ENCODE measurements around the gene PLD1.

The PLD1 gene

GRCh38 chr3:171598990-171599389 is 211.3 kb downstream of the PLD1 start:
- Histone ChIP-seq H3K27ac (ENCODE audit: low read depth, low read length) (no peak overlapping the region), H3K4me1 (ENCODE audit: insufficient read depth, low read length) (no peaks in the 10 kb centered on the region), H3K36me3 (ENCODE audit: insufficient read depth, low read length) (no peaks in the 10 kb centered on the region), H3K9me3 (ENCODE audit: insufficient read depth, low read depth, low read length) (no peaks in the 10 kb centered on the region), H3K9ac (ENCODE audit: low read depth, low read length) (no peak overlapping the region), H3K27me3 (ENCODE audit: insufficient read depth, low read length) (no peaks in the 10 kb centered on the region), H3K4me3 (ENCODE audit: low read length) (no peak overlapping the region)
- WGBS: 91% methylated on average over 3 of the region's 3 CpGs

- no peaks in the 10 kb centered on the region for H3K36me3 ChIP-seq (ENCODE audit: insufficient read depth, low read length)
- H3K4me1 ChIP-seq (ENCODE audit: insufficient read depth, low read length): peaks cover 6% of the 10 kb centered on the region; the same call in 1 of the 2 replicates
- H3K4me3 ChIP-seq (ENCODE audit: low read length): no peak overlapping the region
- H3K9ac ChIP-seq (ENCODE audit: low read depth, low read length): no peak overlapping the region
- no peaks in the 10 kb centered on the region for H3K9me3 ChIP-seq (ENCODE audit: insufficient read depth, low read depth, low read length)
- no peak overlapping the region for H3K27ac ChIP-seq (ENCODE audit: low read depth, low read length)
- H3K27me3 ChIP-seq (ENCODE audit: insufficient read depth, low read length): no peaks in the 10 kb centered on the region
Observed at GRCh38 chr3:171592786-171593185, 217.5 kb downstream of the PLD1 start.

- Histone ChIP-seq H3K27me3 (ENCODE audit: insufficient read depth, low read length) (no peaks in the 10 kb centered on the region), H3K36me3 (ENCODE audit: insufficient read depth, low read length) (no peaks in the 10 kb centered on the region), H3K4me1 (ENCODE audit: insufficient read depth, low read length) (peaks cover 6% of the 10 kb centered on the region; the same call in 1 of the 2 replicates), H3K9me3 (ENCODE audit: insufficient read depth, low read depth, low read length) (no peaks in the 10 kb centered on the region), H3K27ac (ENCODE audit: low read depth, low read length) (no peak overlapping the region), H3K9ac (ENCODE audit: low read depth, low read length) (no peak overlapping the region), H3K4me3 (ENCODE audit: low read length) (no peak overlapping the region)
Observed at GRCh38 chr3:171591070-171591469, 219.2 kb downstream of the PLD1 start.

GRCh38 chr3:171586274-171586673 is 224.0 kb downstream of the PLD1 start:
- WGBS: 81% methylated on average over 3 of the region's 3 CpGs
- Histone ChIP-seq H3K27ac (ENCODE audit: low read depth, low read length) (no peak overlapping the region), H3K9ac (ENCODE audit: low read depth, low read length) (no peak overlapping the region), H3K4me3 (ENCODE audit: low read length) (no peak overlapping the region), H3K4me1 (ENCODE audit: insufficient read depth, low read length) (peaks cover 5% of the 10 kb centered on the region; the same call in 1 of the 2 replicates), H3K9me3 (ENCODE audit: insufficient read depth, low read depth, low read length) (no peaks in the 10 kb centered on the region), H3K36me3 (ENCODE audit: insufficient read depth, low read length) (no peaks in the 10 kb centered on the region), H3K27me3 (ENCODE audit: insufficient read depth, low read length) (no peaks in the 10 kb centered on the region)

- Histone ChIP-seq H3K27ac (ENCODE audit: low read depth, low read length) (no peak overlapping the region), H3K9me3 (ENCODE audit: insufficient read depth, low read depth, low read length) (no peaks in the 10 kb centered on the region), H3K27me3 (ENCODE audit: insufficient read depth, low read length) (no peaks in the 10 kb centered on the region), H3K4me1 (ENCODE audit: insufficient read depth, low read length) (no peaks in the 10 kb centered on the region), H3K4me3 (ENCODE audit: low read length) (no peak overlapping the region), H3K9ac (ENCODE audit: low read depth, low read length) (no peak overlapping the region), H3K36me3 (ENCODE audit: insufficient read depth, low read length) (no peaks in the 10 kb centered on the region)
- 92% methylated on average over 3 of the region's 3 CpGs for WGBS
Observed at GRCh38 chr3:171585039-171585438, 225.2 kb downstream of the PLD1 start.

GRCh38 chr3:171584100-171584499 is 226.2 kb downstream of the PLD1 start:
- no peak overlapping the region for H3K9ac ChIP-seq (ENCODE audit: low read depth, low read length)

GRCh38 chr3:171574556-171575240 is 235.6 kb downstream of the PLD1 start:
- no peaks in the 10 kb centered on the region for H3K27me3 ChIP-seq (ENCODE audit: insufficient read depth, low read length)

More at GRCh38 chr3:171584100-171584499, 226.2 kb downstream of the PLD1 start:
- Histone ChIP-seq H3K27ac (ENCODE audit: low read depth, low read length) (no peak overlapping the region), H3K9me3 (ENCODE audit: insufficient read depth, low read depth, low read length) (no peaks in the 10 kb centered on the region), H3K36me3 (ENCODE audit: insufficient read depth, low read length) (no peaks in the 10 kb centered on the region), H3K27me3 (ENCODE audit: insufficient read depth, low read length) (no peaks in the 10 kb centered on the region), H3K4me3 (ENCODE audit: low read length) (no peak overlapping the region), H3K4me1 (ENCODE audit: insufficient read depth, low read length) (no peaks in the 10 kb centered on the region)

GRCh38 chr3:171569571-171570132 is 240.6 kb downstream of the PLD1 start:
- no peaks in the 10 kb centered on the region for H3K36me3 ChIP-seq (ENCODE audit: insufficient read depth, low read length)
- WGBS: 96% methylated on average over 7 of the region's 7 CpGs

More at GRCh38 chr3:171574556-171575240, 235.6 kb downstream of the PLD1 start:
- Histone ChIP-seq H3K27ac (ENCODE audit: low read depth, low read length) (no peak overlapping the region), H3K4me1 (ENCODE audit: insufficient read depth, low read length) (no peaks in the 10 kb centered on the region), H3K36me3 (ENCODE audit: insufficient read depth, low read length) (no peaks in the 10 kb centered on the region), H3K4me3 (ENCODE audit: low read length) (no peak overlapping the region), H3K9me3 (ENCODE audit: insufficient read depth, low read depth, low read length) (no peaks in the 10 kb centered on the region), H3K9ac (ENCODE audit: low read depth, low read length) (no peak overlapping the region)
- 86% methylated on average over 6 of the region's 6 CpGs for WGBS

GRCh38 chr3:171568766-171569165 is 241.5 kb downstream of the PLD1 start:
- Histone ChIP-seq H3K27me3 (ENCODE audit: insufficient read depth, low read length) (no peaks in the 10 kb centered on the region), H3K9ac (ENCODE audit: low read depth, low read length) (no peak overlapping the region), H3K9me3 (ENCODE audit: insufficient read depth, low read depth, low read length) (no peaks in the 10 kb centered on the region), H3K4me3 (ENCODE audit: low read length) (no peak overlapping the region), H3K4me1 (ENCODE audit: insufficient read depth, low read length) (no peaks in the 10 kb centered on the region), H3K27ac (ENCODE audit: low read depth, low read length) (no peak overlapping the region), H3K36me3 (ENCODE audit: insufficient read depth, low read length) (no peaks in the 10 kb centered on the region)

More at GRCh38 chr3:171569571-171570132, 240.6 kb downstream of the PLD1 start:
- H3K4me3 ChIP-seq (ENCODE audit: low read length): no peak overlapping the region
- no peaks in the 10 kb centered on the region for H3K4me1 ChIP-seq (ENCODE audit: insufficient read depth, low read length)
- no peaks in the 10 kb centered on the region for H3K27me3 ChIP-seq (ENCODE audit: insufficient read depth, low read length)
- no peak overlapping the region for H3K27ac ChIP-seq (ENCODE audit: low read depth, low read length)
- H3K9me3 ChIP-seq (ENCODE audit: insufficient read depth, low read depth, low read length): no peaks in the 10 kb centered on the region
- H3K9ac ChIP-seq (ENCODE audit: low read depth, low read length): no peak overlapping the region

- Histone ChIP-seq H3K9me3 (ENCODE audit: insufficient read depth, low read depth, low read length) (no peaks in the 10 kb centered on the region), H3K4me1 (ENCODE audit: insufficient read depth, low read length) (no peaks in the 10 kb centered on the region), H3K4me3 (ENCODE audit: low read length) (no peak overlapping the region), H3K36me3 (ENCODE audit: insufficient read depth, low read length) (no peaks in the 10 kb centered on the region), H3K9ac (ENCODE audit: low read depth, low read length) (no peak overlapping the region), H3K27me3 (ENCODE audit: insufficient read depth, low read length) (no peaks in the 10 kb centered on the region), H3K27ac (ENCODE audit: low read depth, low read length) (no peak overlapping the region)
- 5% methylated on average over 2 of the region's 4 CpGs for WGBS
Observed at GRCh38 chr3:171566803-171567422, 243.4 kb downstream of the PLD1 start.

GRCh38 chr3:171565481-171566058 is 244.7 kb downstream of the PLD1 start:
- Histone ChIP-seq H3K9me3 (ENCODE audit: insufficient read depth, low read depth, low read length) (no peaks in the 10 kb centered on the region), H3K9ac (ENCODE audit: low read depth, low read length) (no peak overlapping the region), H3K4me1 (ENCODE audit: insufficient read depth, low read length) (no peaks in the 10 kb centered on the region), H3K36me3 (ENCODE audit: insufficient read depth, low read length) (no peaks in the 10 kb centered on the region), H3K27me3 (ENCODE audit: insufficient read depth, low read length) (no peaks in the 10 kb centered on the region), H3K27ac (ENCODE audit: low read depth, low read length) (no peak overlapping the region), H3K4me3 (ENCODE audit: low read length) (no peak overlapping the region)
- WGBS: 100% methylated on average over 1 of the region's 2 CpGs

Data from HUES64 (cell line).